Measurements from ENCODE around the gene L3MBTL4. TPM values are rescaled to one million over a fixed set of nuclear protein-coding genes. Genes with fewer than 3 reads are reported as not detected.

The L3MBTL4 gene
- total RNA-seq, 1 donor from 2014 or later: 16.2 TPM

GRCh38 chr18:6368017-6368416 is 46.7 kb downstream of the L3MBTL4 start:
- H3K4me3 ChIP-seq: no peak overlapping the region
- ATAC-seq (no peak), DNase-seq (no peak)
- no peak overlapping the region for H3K27ac ChIP-seq
- H3K27me3 ChIP-seq: no peaks in the 10 kb centered on the region
- peaks cover 16% of the 10 kb centered on the region for H3K4me1 ChIP-seq
- no peaks in the 10 kb centered on the region for H3K36me3 ChIP-seq
- intact Hi-C loops (cut with DNase I): no loop called here
- no peaks in the 10 kb centered on the region for H3K9me3 ChIP-seq
- no peak for TF ChIP-seq CTCF (IDR thresholded peaks at IDR 0.05)

GRCh38 chr18:6367208-6367607 is 47.5 kb downstream of the L3MBTL4 start:
- Histone ChIP-seq H3K27ac (no peak overlapping the region), H3K9me3 (no peaks in the 10 kb centered on the region), H3K4me1 (peaks cover 16% of the 10 kb centered on the region), H3K27me3 (no peaks in the 10 kb centered on the region), H3K4me3 (no peak overlapping the region), H3K36me3 (no peaks in the 10 kb centered on the region)
- DNase-seq (no peak), ATAC-seq (no peak)
- intact Hi-C loops (cut with DNase I): no loop called here
- TF ChIP-seq CTCF (IDR thresholded peaks at IDR 0.05): no peak

- Histone ChIP-seq H3K4me3 (no peak overlapping the region), H3K27me3 (no peaks in the 10 kb centered on the region), H3K4me1 (peaks cover 16% of the 10 kb centered on the region), H3K9me3 (no peaks in the 10 kb centered on the region), H3K27ac (no peak overlapping the region), H3K36me3 (no peaks in the 10 kb centered on the region)
- ATAC-seq (no peak), DNase-seq (no peak)
- intact Hi-C loops (cut with DNase I): no loop called here
- no peak for TF ChIP-seq CTCF (IDR thresholded peaks at IDR 0.05)
Measured at GRCh38 chr18:6366776-6367175, 47.9 kb downstream of the L3MBTL4 start.

- no peak for TF ChIP-seq CTCF (IDR thresholded peaks at IDR 0.05)
- no peak overlapping the region for H3K27ac ChIP-seq
- H3K4me3 ChIP-seq: no peak overlapping the region
- no peaks in the 10 kb centered on the region for H3K27me3 ChIP-seq
- DNase-seq (no peak), ATAC-seq (no peak)
- intact Hi-C loops (cut with DNase I): no loop called here
- no peaks in the 10 kb centered on the region for H3K36me3 ChIP-seq
- H3K4me1 ChIP-seq: peaks cover 8% of the 10 kb centered on the region
- no peaks in the 10 kb centered on the region for H3K9me3 ChIP-seq
Measured at GRCh38 chr18:6365385-6365784, 49.3 kb downstream of the L3MBTL4 start.

- Histone ChIP-seq H3K27ac (no peak overlapping the region), H3K4me1 (peaks cover 5% of the 10 kb centered on the region), H3K27me3 (no peaks in the 10 kb centered on the region), H3K4me3 (no peak overlapping the region), H3K9me3 (no peaks in the 10 kb centered on the region), H3K36me3 (no peaks in the 10 kb centered on the region)
- no peak for ATAC-seq
- TF ChIP-seq CTCF (IDR thresholded peaks at IDR 0.05): no peak
- no peak for DNase-seq
- intact Hi-C loops (cut with DNase I): no loop called here
Measured at GRCh38 chr18:6363216-6363615, 51.5 kb downstream of the L3MBTL4 start.

- no peak for TF ChIP-seq CTCF (IDR thresholded peaks at IDR 0.05)
Measured at GRCh38 chr18:6362559-6363129, 52.1 kb downstream of the L3MBTL4 start.

More at GRCh38 chr18:6362559-6363129, 52.1 kb downstream of the L3MBTL4 start:
- no peaks in the 10 kb centered on the region for H3K36me3 ChIP-seq
- DNase-seq (no peak), ATAC-seq (no peak)
- intact Hi-C loops (cut with DNase I): no loop called here
- H3K4me3 ChIP-seq: no peak overlapping the region
- no peak overlapping the region for H3K27ac ChIP-seq
- no peaks in the 10 kb centered on the region for H3K9me3 ChIP-seq
- no peaks in the 10 kb centered on the region for H3K27me3 ChIP-seq
- peaks cover 5% of the 10 kb centered on the region for H3K4me1 ChIP-seq
